Activated T-cell treated with anti-CD3 and anti-CD28 coated beads for 4 hours (primary cell): ENCODE results near the gene ANGPTL2.

Experiments
- DNase-seq: peaks from one replicate; pipeline ENCODE4 v3.0.0-alpha.2; 2020

The ANGPTL2 gene

DNA sequence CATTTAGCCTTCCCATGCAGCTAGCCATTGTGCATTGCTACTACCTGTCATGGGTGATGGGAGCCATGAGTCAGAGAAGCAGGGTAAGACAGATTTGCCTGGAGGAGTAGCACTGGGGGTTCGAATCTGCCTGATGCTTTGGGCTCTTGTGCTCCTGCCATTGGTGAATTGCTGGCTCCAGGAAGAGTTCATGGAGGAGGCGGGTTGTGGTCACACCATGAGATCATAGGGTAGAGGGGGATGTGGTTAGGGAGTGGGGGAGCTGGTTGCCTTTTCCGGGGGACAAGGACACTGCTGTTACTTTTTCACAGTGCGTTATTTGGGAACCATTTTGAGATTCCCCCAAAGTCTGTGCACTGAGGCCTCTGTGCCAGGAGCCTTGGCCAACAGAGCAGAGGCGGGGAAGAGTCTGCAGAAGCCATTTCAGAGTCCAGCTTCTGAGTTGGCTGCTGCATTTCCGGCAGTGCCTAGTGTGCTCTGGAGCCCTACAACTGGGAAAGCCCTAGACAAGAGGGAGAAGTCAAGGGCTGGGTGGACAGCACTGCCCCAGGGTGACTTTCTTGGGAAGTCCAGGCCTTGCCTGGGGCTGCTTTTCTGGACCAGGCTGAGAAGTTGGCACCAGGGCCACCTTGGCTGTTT is 6.2 kb downstream of the ANGPTL2 start:
- DNase-seq, result no peak

- DNase-seq, result no peak
Observed at GRCh38 chr9:127114606-127115005, 7.8 kb downstream of the ANGPTL2 start.

DNA sequence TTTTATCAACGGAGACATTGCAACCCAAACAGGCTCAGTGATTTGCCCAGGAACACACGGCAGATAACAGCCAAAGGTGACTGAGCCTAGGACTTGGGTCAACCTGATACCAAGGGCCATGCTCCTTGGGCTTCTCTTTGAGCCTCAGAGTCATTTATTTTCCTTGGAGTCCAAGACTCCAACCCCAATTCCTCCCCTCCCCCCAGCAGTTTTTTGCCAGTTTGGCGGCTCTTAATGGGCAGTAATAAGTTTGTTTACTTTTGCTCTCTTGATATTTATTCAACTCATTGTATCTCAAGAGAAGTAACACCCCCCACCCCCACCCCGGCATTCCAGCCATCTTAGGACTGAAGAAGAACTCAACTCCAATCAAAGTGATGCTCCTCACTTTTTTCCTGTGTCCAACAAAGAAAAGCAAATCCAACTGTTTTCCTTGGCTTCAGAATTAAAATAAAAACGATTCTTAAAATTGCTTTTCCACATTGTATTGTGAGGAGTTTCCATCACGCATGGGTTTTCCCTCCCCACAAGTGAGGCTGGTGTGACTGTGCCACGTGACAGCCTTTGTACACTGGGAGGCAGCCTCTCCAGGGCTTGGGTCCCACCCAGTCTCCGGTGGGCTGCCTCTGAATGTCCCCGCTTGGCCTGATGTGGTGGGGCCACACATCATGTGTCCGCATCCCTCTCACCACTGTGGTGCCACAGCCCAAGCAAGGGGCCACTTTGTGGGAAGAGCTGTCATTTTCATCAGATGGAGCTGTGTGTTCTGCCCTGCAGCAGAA is 9.1 kb downstream of the ANGPTL2 start:
- no peak for DNase-seq

GRCh38 chr9:127112735-127113161 is 9.7 kb downstream of the ANGPTL2 start:
- DNase-seq, result no peak

DNA sequence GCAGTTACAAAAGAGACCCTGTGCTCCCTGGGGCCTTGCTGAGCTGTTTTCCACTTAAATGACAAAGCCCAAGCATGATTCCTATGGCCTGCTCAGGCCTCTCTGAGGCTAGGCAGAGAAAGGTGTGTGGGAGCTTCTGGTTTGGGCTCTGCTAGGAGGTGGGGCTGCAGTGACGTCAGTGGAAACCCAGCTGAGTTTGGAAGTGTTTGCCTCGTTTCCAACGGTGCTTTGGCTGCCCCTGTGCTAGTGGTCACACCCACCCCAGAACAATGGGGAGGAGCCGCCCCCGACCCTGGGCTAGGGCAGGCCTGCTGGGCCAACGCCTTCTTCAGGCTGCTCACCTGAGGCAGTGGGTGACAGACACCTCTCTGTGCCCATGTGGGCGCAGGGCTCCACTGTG is 10.4 kb downstream of the ANGPTL2 start:
- no peak for DNase-seq

DNA sequence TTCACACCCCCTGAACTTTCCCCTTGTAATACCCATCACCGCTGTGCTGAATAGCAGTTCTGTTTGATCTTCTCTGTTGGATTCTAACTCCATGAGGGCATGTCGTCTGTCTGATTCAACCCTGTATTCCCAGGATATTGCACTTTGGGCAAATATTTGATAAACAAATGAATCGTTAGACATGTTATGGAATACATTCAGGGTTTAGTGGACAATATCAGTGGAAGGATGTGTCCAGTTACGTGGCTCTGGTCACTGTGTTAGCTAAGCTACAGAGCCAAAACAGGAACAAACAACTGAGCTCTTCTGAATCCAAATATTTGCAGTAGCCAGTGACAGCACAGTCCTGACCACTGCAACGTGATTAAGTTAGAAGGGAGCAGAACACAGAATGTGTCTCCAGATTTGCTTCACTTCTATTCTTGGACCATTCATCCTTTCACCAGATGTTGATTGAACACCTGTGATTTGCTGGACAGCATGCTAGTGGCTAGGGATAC is 13.2 kb downstream of the ANGPTL2 start:
- no peak for DNase-seq

- DNase-seq, result no peak
Observed at GRCh38 chr9:127107929-127108876, 14.2 kb downstream of the ANGPTL2 start.

- no peak for DNase-seq
Observed at GRCh38 chr9:127107171-127107928, 15.1 kb downstream of the ANGPTL2 start.

- DNase-seq, result no peak
Observed at GRCh38 chr9:127106466-127106855, 16.0 kb downstream of the ANGPTL2 start.

DNA sequence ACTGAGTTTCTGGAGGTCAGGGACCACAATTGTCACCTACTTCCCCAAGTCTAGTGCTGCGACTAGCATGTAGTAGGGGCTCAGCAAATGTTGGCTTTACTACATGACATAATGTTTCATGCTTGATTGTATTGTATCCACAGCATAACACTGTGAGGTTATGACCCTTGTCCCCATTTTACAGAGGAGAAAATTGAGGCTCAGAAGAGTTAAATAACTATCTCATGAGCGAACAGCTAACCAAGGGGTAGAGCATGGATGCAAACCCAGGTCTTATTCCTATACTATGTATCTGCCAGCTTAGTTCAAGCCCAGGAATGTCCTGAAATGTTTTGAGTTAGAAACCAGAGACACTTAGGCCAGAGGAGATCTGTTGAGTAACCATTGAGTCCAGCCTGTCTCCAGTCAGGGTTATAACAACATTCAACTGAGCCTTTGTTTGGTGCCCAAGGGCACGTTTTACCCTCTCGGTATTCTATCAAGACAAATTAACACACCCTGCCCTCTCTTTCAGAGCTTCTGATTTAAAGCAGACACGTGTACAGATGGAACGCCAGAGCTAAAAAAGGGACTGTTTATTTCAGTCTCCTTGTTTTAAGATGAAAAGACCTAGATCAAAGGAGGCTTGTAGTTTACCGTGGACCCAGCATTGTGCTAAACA is 16.5 kb downstream of the ANGPTL2 start:
- no peak for DNase-seq

GRCh38 chr9:127104581-127105311 is 17.7 kb downstream of the ANGPTL2 start:
- DNase-seq, result no peak

DNA sequence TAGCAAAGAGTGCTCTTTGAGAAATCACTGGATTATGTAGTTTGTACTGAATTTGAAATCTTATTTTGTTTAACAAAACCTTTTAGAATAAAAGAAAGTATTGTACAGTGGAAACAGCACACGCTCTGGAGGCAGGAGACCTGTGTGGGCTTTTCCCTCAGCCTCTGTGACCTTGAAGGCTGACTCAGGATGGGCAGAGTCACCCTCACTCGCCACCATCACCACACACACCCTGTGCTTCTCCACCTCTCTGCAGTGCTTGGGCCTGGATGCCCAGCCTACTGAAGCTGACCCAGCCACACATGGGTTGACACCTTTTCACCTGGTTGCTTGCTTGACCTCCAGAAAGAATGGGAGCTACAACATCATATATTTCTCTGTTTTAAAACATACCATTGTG is 19.6 kb downstream of the ANGPTL2 start:
- DNase-seq, result no peak

- DNase-seq, result no peak
Observed at GRCh38 chr9:127102176-127102575, 20.3 kb downstream of the ANGPTL2 start.

DNA sequence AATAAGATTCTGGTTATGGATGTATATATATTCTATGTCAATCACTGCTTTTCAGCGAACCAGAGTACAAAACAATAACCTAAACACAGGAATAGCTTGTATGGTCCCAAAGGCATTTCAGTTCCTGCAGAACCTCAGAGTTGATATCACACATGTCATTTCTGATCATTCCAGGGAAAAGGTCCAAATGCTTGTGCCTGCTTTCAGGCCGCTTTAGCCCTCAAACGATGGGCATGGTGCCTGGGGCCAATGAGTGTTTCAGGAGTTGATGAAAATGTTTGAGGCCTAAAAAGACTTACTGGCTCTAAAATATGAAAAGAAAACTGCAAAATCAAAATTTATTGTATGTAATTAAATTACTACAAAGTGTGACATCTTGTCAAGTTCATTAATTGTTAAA is 22.8 kb downstream of the ANGPTL2 start:
- no peak for DNase-seq

DNA sequence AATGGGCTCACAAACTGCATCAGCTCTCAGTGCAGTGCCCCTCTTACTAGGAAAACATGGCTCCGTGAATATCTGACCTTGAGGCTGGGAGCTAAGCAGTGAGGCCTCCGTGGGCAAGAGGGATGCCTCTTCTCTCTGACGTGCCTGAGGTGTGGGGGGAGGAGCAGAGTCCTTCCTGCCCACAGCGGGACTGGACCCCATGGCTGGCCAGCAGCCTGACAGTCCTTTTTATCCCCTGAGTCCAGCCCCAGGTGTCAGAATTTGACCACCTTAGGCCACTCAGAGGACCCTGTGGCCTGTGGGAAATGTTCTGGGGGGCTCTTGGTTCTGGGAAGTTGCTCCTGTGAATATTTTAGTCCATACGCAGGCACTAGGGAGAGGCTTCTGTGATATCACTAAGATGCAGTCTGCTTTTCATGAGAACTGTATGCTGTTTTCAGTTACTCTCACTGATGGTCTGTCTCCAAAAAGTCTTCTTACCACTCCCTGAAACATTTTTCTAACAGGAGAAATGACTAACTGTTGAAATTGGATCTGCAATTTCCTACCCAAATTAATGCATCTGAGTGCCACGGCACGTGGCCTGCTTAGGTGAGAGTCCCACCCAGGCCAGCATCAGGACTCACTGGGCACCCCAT is 23.4 kb downstream of the ANGPTL2 start:
- DNase-seq, result no peak

GRCh38 chr9:127097683-127098082 is 24.8 kb downstream of the ANGPTL2 start:
- DNase-seq, result no peak

DNA sequence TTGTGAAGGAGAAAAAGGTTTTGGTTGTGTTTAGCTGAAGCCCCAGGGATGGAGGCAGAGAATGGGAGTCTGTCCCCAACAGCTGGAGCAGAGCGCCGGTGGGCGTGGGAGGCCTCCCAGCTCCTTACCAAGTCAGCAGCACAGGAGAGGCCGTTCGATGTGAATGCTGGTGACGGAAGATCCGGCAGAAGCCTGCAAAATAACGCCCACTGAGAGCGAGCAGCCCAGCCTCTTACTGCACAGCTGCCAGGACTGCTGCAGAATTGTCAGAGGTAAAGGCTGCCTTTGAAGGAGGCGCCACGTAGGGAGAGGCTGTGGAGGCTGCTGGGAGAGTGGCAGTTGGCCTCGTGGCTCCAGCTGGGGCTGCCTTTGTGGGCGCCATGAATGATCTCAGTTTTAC is 26.2 kb downstream of the ANGPTL2 start:
- no peak for DNase-seq

- no peak for DNase-seq
Observed at GRCh38 chr9:127095411-127095810, 27.0 kb downstream of the ANGPTL2 start.

DNA sequence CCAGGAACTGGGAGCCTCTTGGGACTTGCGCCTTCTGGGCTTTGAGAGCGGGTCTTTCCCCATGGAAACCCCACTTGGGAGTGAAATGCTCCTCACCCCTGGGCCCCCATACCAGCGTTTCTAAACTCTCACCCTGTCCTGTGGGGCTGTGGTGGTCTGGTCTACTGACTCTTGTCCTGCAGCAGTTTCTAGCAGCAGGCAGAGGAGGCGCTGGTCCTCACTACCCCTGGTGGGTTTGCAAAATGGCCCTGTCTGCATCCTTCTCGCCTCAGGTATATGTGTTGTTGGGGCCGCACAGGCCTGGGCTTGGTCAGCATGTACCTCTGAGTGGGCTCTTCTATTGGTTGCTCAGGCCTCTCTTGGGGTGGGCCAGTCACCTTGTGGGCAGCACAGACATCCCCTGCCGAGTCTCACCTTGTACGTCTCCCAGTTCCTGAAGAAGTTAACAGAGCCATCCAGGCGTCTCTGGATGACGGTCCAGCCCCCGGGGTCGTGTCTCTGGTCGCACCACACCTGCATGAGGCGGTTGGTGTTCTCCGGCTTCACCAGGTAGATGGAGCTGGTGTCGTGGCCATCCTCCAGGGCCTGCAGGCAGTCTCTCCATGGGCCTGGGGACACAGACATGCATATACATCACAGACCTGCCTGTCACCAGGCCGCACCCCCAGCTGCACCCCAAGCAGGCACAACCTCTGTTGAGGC is 29.0 kb downstream of the ANGPTL2 start:
- no peak for DNase-seq

DNA sequence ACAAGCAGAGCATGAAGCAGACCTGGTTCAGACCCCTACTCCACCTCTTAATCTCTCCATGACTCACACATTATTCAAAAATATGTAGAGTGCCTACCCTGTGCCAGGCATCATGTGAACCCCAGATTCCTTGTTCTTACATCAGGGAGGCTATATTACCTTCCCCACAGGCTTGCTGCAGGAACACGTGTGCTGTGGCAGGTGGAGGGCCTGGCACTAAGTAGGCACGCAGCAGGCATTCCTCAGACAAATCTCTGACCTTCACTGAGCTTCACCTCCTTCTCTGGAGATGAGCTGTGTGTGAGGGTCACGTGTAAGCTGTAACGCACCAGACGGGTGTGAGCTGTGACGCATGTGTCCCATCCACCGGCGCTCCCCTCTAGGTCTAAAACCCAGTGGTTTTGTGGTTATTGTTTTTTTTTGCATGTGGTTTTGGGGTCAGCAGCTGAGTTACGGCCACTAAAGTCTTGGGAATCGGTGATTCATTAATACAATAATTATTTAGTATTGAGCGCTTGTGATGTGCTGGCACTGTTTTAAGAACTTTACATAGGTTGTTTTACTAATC is 30.3 kb downstream of the ANGPTL2 start:
- DNase-seq, result no peak
